ENCODE measurements around the gene CYP4F8.
"Not testable (repeated sequence)": the region's sequence is repeated elsewhere in the genome, so short reads cannot be mapped to it uniquely, and the experiment has no call there.

Gene CYP4F8

GRCh38 chr19:15589760-15590451 is 25.1 kb upstream of the CYP4F8 start:
- ATAC-seq, result no peak
- TF ChIP-seq TCF4 (CRISPR knock-in tag; IDR thresholded peaks at IDR 0.05; ENCODE audit: borderline replicate concordance) (no peak), RARB (CRISPR knock-in tag; IDR thresholded peaks at IDR 0.05) (no peak), BACH2 (CRISPR knock-in tag; IDR thresholded peaks at IDR 0.05; ENCODE audit: borderline replicate concordance) (no peak), ESRRG (CRISPR knock-in tag; IDR thresholded peaks at IDR 0.05) (no peak), ZNF8 (CRISPR knock-in tag; IDR thresholded peaks at IDR 0.05) (no peak)

GRCh38 chr19:15591796-15592195 is 23.2 kb upstream of the CYP4F8 start:
- ATAC-seq, result no peak

GRCh38 chr19:15592506-15592905 is 22.5 kb upstream of the CYP4F8 start:
- ATAC-seq, result not testable (repeated sequence)

More at GRCh38 chr19:15591796-15592195, 23.2 kb upstream of the CYP4F8 start:
- TF ChIP-seq CSRNP3 (CRISPR knock-in tag; IDR thresholded peaks at IDR 0.05), result no peak
- TF ChIP-seq ZFP30 (CRISPR knock-in tag; IDR thresholded peaks at IDR 0.05), result no peak
- TF ChIP-seq BACH2 (CRISPR knock-in tag; IDR thresholded peaks at IDR 0.05; ENCODE audit: borderline replicate concordance), result no peak
- no peak for TF ChIP-seq SNAI2 (CRISPR knock-in tag; IDR thresholded peaks at IDR 0.05)
- no peak for TF ChIP-seq GLIS3 (CRISPR knock-in tag; IDR thresholded peaks at IDR 0.05)
- no peak for TF ChIP-seq POU6F1 (CRISPR knock-in tag; IDR thresholded peaks at IDR 0.05; ENCODE audit: borderline replicate concordance, low read depth)
- TF ChIP-seq ESRRG (CRISPR knock-in tag; IDR thresholded peaks at IDR 0.05), result no peak
- no peak for TF ChIP-seq RARB (CRISPR knock-in tag; IDR thresholded peaks at IDR 0.05)
- no peak for TF ChIP-seq ZNF565 (CRISPR knock-in tag; conservative IDR thresholded peaks at IDR 0.05; ENCODE audit: low read depth)
- no peak for TF ChIP-seq ISL1 (CRISPR knock-in tag; IDR thresholded peaks at IDR 0.05)
- TF ChIP-seq ZNF70 (CRISPR knock-in tag; IDR thresholded peaks at IDR 0.05), result no peak

- not testable (repeated sequence) for ATAC-seq
Measured at GRCh38 chr19:15593766-15594165, 21.3 kb upstream of the CYP4F8 start.

GRCh38 chr19:15595069-15595468 is 19.9 kb upstream of the CYP4F8 start:
- no peak for TF ChIP-seq ISL1 (CRISPR knock-in tag; IDR thresholded peaks at IDR 0.05)
- TF ChIP-seq PATZ1 (CRISPR knock-in tag; IDR thresholded peaks at IDR 0.05; ENCODE audit: borderline replicate concordance), result no peak
- TF ChIP-seq ESRRG (CRISPR knock-in tag; IDR thresholded peaks at IDR 0.05), result no peak
- TF ChIP-seq TSHZ2 (CRISPR knock-in tag; IDR thresholded peaks at IDR 0.05), result no peak
- TF ChIP-seq ZNF70 (CRISPR knock-in tag; IDR thresholded peaks at IDR 0.05), result no peak
- TF ChIP-seq OSR1 (CRISPR knock-in tag; IDR thresholded peaks at IDR 0.05), result no peak
- TF ChIP-seq ARNTL (CRISPR knock-in tag; IDR thresholded peaks at IDR 0.05; ENCODE audit: borderline replicate concordance, low read depth), result no peak
- TF ChIP-seq RARB (CRISPR knock-in tag; IDR thresholded peaks at IDR 0.05), result no peak
- TF ChIP-seq POU6F1 (CRISPR knock-in tag; IDR thresholded peaks at IDR 0.05; ENCODE audit: borderline replicate concordance, low read depth), result no peak
- TF ChIP-seq SNAI2 (CRISPR knock-in tag; IDR thresholded peaks at IDR 0.05), result no peak
- no peak for TF ChIP-seq CSDC2 (CRISPR knock-in tag; IDR thresholded peaks at IDR 0.05)
- no peak for TF ChIP-seq CREB5 (CRISPR knock-in tag; IDR thresholded peaks at IDR 0.05; ENCODE audit: low read depth)
- no peak for TF ChIP-seq BACH2 (CRISPR knock-in tag; IDR thresholded peaks at IDR 0.05; ENCODE audit: borderline replicate concordance)
- no peak for TF ChIP-seq CSRNP3 (CRISPR knock-in tag; IDR thresholded peaks at IDR 0.05)
- TF ChIP-seq ZFP3 (CRISPR knock-in tag; IDR thresholded peaks at IDR 0.05), result no peak
- no peak for TF ChIP-seq TOX (CRISPR knock-in tag; IDR thresholded peaks at IDR 0.05; ENCODE audit: borderline replicate concordance)
- TF ChIP-seq TCF4 (CRISPR knock-in tag; IDR thresholded peaks at IDR 0.05; ENCODE audit: borderline replicate concordance), result no peak
- no peak for TF ChIP-seq GLIS3 (CRISPR knock-in tag; IDR thresholded peaks at IDR 0.05)
- ATAC-seq, result no peak

All from SK-N-SH treated with all-trans-retinoic acid at 6 μM for 48 hours (cell line).